MCF 10A (cell line): Measurements from ENCODE around the gene SULT4A1. TPM values are rescaled to one million over a fixed set of nuclear protein-coding genes. Genes with fewer than 3 reads are reported as not detected.

ENCODE experiments used
- BruUV-seq: library from RNA; stranded (reverse); fragments of 400-500 nt; replicated peaks from 2 replicates; lab custom pipeline; 2021; lab: Mats Ljungman, UMichigan
- CTCF ChIA-PET: fragments of 300-600 bp; sonication (Branson Sonifier 250); formaldehyde crosslinking; extraction: SDS; loops from one replicate; lab custom pipeline; 2021; ENCODE audit warnings: antibody characterized with exemption, inconsistent platforms; lab: Yijun Ruan, JAX
- POLR2A ChIA-PET: fragments of 300-600, 350-650 bp; sonication (Branson Sonifier 250); formaldehyde crosslinking; extraction: SDS; loops from one replicate; lab custom pipeline; 2020; ENCODE audit warnings: antibody characterized with exemption, inconsistent platforms; lab: Yijun Ruan, JAX
- DNase-seq: peaks from one replicate; pipeline ENCODE4 v3.0.0-alpha.2; 2018; ENCODE audit not compliant: unreplicated experiment
- H3K27ac Mint-ChIP-seq: one replicate; pipeline ENCODE4 v1.8.0; 2022; ENCODE audit warnings: mild to moderate bottlenecking, low read depth, mixed read lengths; ENCODE audit not compliant: unreplicated experiment
- H3K27me3 Mint-ChIP-seq: one replicate; pipeline ENCODE4 v1.8.0; 2022; ENCODE audit warnings: mixed read lengths; ENCODE audit not compliant: insufficient read depth, unreplicated experiment
- H3K36me3 Mint-ChIP-seq: one replicate; pipeline ENCODE4 v1.8.0; 2022; ENCODE audit warnings: mild to moderate bottlenecking, moderate library complexity, mixed read lengths; ENCODE audit not compliant: insufficient read depth, unreplicated experiment
- H3K4me1 Mint-ChIP-seq: one replicate; pipeline ENCODE4 v1.8.0; 2022; ENCODE audit warnings: mixed read lengths; ENCODE audit not compliant: insufficient read depth, unreplicated experiment
- H3K4me3 Mint-ChIP-seq: one replicate; pipeline ENCODE4 v1.8.0; 2022; ENCODE audit warnings: mild to moderate bottlenecking, moderate library complexity, mixed read lengths; ENCODE audit not compliant: unreplicated experiment
- H3K9me3 Mint-ChIP-seq: one replicate; pipeline ENCODE4 v1.8.0; 2022; ENCODE audit warnings: mixed read lengths; ENCODE audit not compliant: unreplicated experiment
- CTCF ChIP-seq: fragments of 200-600 bp; IDR thresholded peaks from one replicate; pipeline ENCODE4 v1.8.0; 2022; ENCODE audit warnings: antibody characterized with exemption, mild to moderate bottlenecking; ENCODE audit not compliant: unreplicated experiment
- intact Hi-C: fragments of 100-400 bp; cut with micrococcal nuclease; formaldehyde crosslinking; loops from 2 replicates; pipeline ENCODE4 v1.14.1; 2022
- total RNA-seq: library from RNA; stranded (reverse); gene quantifications from 2 replicates; pipeline ENCODE4 v1.2.3, GENCODE V29; 2022

Gene SULT4A1
- total RNA-seq, 1 experiment from 2014 or later = not detected

GRCh38 chr22:43828998-43829782 is 33.1 kb downstream of the SULT4A1 start:
- no peaks in the 10 kb centered on the region for H3K36me3 Mint-ChIP-seq
- H3K9me3 Mint-ChIP-seq = no peaks in the 10 kb centered on the region
- H3K27me3 Mint-ChIP-seq = peaks cover 35% of the 10 kb centered on the region
- H3K27ac Mint-ChIP-seq = no peak overlapping the region
- no peaks in the 10 kb centered on the region for H3K4me1 Mint-ChIP-seq
- TF ChIP-seq CTCF = no peak
- no peak for DNase-seq
- H3K4me3 Mint-ChIP-seq = no peak overlapping the region
- POLR2A ChIA-PET = interaction anchor here (0.6 to 0.7 kb wide), 2 partner anchors 390 to 665 kb away, joined by 3 to 5 read pairs; no protein-coding TSS in a partner anchor
- BruUV-seq = no TSS peak
- intact Hi-C loops = loop anchor here (10.0 kb wide), 2 partner anchors 554 to 796 kb away; no protein-coding TSS in a partner anchor
- CTCF ChIA-PET = interaction anchor here (0.6 to 1.7 kb wide), 3 partner anchors 34 to 442 kb away, joined by 3 to 5 read pairs (median 4); no protein-coding TSS in a partner anchor

- Mint-ChIP-seq H3K4me1 (no peaks in the 10 kb centered on the region), H3K27ac (no peak overlapping the region), H3K9me3 (no peaks in the 10 kb centered on the region), H3K27me3 (peaks cover 41% of the 10 kb centered on the region), H3K4me3 (no peak overlapping the region), H3K36me3 (no peaks in the 10 kb centered on the region)
- CTCF ChIA-PET = interaction anchor here (1.1 kb wide), 1 partner anchor 74 kb away, joined by 3 read pairs; no protein-coding TSS in a partner anchor
- POLR2A ChIA-PET = interaction anchor here (0.5 to 0.6 kb wide), 2 partner anchors 391 to 962 kb away, joined by 3 read pairs; no protein-coding TSS in a partner anchor
- intact Hi-C loops = loop anchor here (10.0 kb wide), 2 partner anchors 554 to 796 kb away; no protein-coding TSS in a partner anchor
- no peak for DNase-seq
- BruUV-seq = no TSS peak
- no peak for TF ChIP-seq CTCF
These were observed 33.7 kb downstream of the SULT4A1 start for GRCh38 chr22:43828725-43828997.

DNA sequence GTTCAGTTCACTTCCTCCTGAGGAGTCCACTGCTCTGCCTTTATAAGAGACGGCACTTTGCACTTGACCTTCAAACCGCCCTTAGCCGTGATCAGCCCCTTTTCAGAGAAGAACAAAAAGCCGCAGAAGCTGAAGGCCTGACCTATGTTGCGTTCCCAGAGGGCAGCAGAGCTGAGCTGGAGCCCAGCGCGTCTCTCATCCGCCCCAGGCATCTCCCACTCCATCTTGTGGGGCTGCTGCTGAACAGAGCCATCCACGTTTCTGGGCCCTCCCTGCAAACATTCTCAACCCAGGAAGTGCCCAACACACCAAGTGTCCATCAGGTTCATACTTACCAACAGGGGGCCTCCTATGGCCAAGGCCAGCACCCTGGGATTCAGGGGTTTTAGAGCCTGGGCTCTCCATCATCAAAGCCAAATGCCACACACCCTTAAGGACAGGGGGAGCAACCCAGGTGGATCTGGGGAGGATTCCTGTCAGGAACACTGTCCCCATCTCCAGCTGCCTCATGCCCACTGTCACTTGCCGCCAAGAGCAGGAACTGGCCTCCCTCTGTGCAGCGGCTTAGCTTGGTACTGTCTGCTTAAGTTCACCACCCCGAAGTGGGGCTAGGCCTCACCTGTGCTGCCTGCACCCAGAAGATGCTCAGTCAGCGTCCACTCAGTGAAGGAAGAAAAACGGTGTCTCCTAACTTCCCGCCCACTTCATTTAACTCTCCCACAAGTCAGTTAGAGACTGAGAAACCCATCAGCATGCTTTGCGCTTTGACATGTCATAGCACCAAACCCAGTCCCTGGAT is 34.2 kb downstream of the SULT4A1 start:
- Mint-ChIP-seq H3K27ac (no peak overlapping the region), H3K27me3 (peaks cover 46% of the 10 kb centered on the region), H3K4me1 (no peaks in the 10 kb centered on the region), H3K36me3 (no peaks in the 10 kb centered on the region), H3K4me3 (no peak overlapping the region), H3K9me3 (no peaks in the 10 kb centered on the region)
- DNase-seq = no peak
- TF ChIP-seq CTCF = no peak
- ChIA-PET CTCF (interaction anchor here (1.4 to 2.2 kb wide), 3 partner anchors 19 to 442 kb away, joined by 4 to 9 read pairs (median 7); no protein-coding TSS in a partner anchor), POLR2A (interaction anchor here (0.5 to 0.6 kb wide), 3 partner anchors 391 to 963 kb away, joined by 3 to 5 read pairs (median 3); no protein-coding TSS in a partner anchor)
- no TSS peak for BruUV-seq
- intact Hi-C loops = loop anchor here (10.0 kb wide), 2 partner anchors 553 to 797 kb away; no protein-coding TSS in a partner anchor
